ENCODE measurements around the gene MRPL28.

MRPL28 gene

GRCh38 chr16:318628-319027 lies 51.7 kb downstream of the MRPL28 start:
- no peak overlapping the region for H3K27ac ChIP-seq
- TF ChIP-seq CTCF (conservative IDR thresholded peaks at IDR 0.05), result 0 out of 2 replicates have a peak, but pooled peaks have one; percentile 12

GRCh38 chr16:317583-317982 lies 52.8 kb downstream of the MRPL28 start:
- no peak for TF ChIP-seq CTCF (conservative IDR thresholded peaks at IDR 0.05)
- H3K27ac ChIP-seq, result no peak overlapping the region
